Measurements from ENCODE around the gene VPREB1. TPM values are rescaled to one million over a fixed set of nuclear protein-coding genes. Genes with fewer than 3 reads are reported as not detected.

The VPREB1 gene, protein sequence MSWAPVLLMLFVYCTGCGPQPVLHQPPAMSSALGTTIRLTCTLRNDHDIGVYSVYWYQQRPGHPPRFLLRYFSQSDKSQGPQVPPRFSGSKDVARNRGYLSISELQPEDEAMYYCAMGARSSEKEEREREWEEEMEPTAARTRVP
- not detected in 2 replicates for total RNA-seq

DNA sequence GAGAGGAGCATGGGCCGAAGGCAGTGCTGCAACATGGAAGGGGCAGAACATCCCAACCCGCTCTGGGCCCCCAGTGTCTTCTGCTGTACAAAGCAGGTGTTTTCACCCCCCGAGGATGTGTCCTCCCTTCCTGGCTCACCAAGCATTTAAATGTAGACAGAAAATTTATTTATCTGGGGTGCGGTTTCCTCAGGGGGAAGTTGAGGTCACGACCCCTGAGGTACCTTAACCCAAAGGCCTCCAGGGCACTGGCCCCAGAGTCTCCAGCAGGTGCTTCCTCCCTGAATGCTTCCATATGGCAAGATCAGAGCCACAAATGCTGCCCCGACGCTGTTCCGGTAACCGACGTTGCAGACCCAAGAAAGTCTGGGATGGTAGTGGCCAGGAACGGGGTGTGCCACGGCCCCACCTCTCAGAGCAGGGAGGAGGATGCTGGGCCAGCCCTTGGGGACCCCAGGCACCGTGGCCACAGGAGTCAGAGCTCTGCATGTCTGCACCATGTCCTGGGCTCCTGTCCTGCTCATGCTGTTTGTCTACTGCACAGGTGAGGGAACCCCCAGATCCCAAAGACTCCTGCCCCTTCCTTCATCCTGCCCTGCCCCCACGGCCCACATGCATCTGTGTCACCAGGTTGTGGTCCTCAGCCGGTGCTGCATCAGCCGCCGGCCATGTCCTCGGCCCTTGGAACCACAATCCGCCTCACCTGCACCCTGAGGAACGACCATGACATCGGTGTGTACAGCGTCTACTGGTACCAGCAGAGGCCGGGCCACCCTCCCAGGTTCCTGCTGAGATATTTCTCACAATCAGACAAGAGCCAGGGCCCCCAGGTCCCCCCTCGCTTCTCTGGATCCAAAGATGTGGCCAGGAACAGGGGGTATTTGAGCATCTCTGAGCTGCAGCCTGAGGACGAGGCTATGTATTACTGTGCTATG, at the start of gene VPREB1:
VPREB1 (plus strand) TSS at position 471 of the 935 bp plus-strand sequence; CDS start at position 499, 28 bp downstream.

Measured in cardiac ventricle fibroblast (primary cell).